Superior temporal gyrus (tissue), 1 donor: ENCODE data around the gene SESTD1.

ENCODE experiments used
- DNase-seq: peaks from one replicate; pipeline ENCODE4 v3.0.0-alpha.2; 2016; ENCODE audit errors: extremely low spot score

SESTD1 gene

DNA sequence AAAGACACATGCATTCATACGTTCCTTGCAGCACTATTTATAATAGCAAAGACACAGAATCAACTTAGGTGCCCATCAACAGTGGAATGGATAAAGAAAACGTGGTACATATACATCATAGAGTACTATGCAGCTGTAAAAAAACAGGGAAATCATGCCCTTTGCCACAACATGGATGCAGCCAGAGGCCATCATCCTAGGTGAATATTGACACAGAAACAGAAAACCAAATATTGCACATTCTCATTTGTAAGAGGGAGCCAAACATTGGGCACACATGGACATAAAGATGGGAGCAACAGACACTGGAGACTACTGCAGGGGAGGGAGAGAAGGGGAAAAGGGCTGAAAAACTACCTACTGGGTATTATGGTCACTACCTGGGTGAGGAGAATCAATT is 73.5 kb downstream of the SESTD1 start:
- DNase-seq = no peak

DNA sequence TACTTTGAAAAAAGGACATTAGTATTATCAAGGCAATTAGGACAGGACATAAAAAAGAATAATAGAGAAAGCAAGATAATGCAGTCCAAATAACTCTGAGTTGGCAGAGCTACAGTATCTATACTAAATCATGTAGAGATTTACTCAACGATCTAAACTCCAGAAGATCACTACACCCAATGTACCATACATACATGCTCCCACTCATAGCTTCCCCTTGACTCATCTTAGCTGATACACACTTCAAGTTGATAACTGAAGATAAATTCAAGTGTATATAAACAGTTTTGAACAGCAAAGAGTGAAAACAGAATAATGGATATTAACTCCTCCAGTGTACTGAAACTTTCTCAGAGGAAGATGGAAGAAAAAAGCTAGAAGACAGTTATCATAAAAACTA is 78.5 kb downstream of the SESTD1 start:
- no peak for DNase-seq

DNA sequence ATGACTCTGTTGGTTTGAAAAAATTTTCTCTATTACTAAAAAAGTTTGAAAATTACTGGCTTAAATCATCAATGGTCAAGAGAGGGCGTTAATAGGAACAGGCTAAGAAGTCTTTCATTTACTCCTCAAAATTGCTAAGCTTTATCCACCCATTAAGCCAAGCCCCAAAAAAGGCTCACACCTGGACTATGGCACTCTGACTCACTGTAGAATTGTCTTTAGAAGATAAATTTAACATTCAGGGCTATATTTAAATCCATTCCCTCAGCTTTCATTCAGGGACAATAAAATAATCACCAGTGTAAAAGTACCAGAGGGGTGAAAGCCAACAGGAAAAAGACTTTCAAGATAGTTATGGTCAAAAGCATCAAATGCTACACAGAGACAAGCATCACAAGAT is 80.0 kb downstream of the SESTD1 start:
- no peak for DNase-seq

GRCh38 chr2:179181002-179181401 is 83.6 kb downstream of the SESTD1 start:
- DNase-seq = no peak

- DNase-seq = no peak
Measured at GRCh38 chr2:179180242-179180641, 84.4 kb downstream of the SESTD1 start.

GRCh38 chr2:179179719-179180118 is 84.9 kb downstream of the SESTD1 start:
- no peak for DNase-seq

- peak; percentile 58 for DNase-seq
Measured at GRCh38 chr2:179177694-179178093, 86.9 kb downstream of the SESTD1 start.

- no peak for DNase-seq
Measured at GRCh38 chr2:179174240-179174639, 90.4 kb downstream of the SESTD1 start.

DNA sequence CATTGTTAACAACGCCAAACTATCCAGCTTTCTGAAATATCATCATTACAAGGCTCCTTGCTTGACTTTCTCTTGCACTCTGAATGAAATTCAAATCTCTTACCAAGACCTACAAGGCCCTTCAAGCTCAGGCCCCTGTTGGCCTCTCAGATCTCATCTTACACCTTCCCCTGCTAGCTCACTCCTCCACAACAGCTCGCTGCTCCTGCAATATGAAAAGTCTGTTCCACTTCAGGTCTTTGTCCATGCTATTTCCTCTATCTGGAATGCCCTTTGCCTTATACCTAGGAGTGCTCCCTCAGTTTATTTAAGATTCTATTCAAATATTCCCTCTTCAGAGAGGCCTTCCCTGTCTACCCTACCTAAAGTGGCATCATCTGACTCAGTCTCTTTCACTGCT is 91.7 kb downstream of the SESTD1 start:
- DNase-seq = no peak

DNA sequence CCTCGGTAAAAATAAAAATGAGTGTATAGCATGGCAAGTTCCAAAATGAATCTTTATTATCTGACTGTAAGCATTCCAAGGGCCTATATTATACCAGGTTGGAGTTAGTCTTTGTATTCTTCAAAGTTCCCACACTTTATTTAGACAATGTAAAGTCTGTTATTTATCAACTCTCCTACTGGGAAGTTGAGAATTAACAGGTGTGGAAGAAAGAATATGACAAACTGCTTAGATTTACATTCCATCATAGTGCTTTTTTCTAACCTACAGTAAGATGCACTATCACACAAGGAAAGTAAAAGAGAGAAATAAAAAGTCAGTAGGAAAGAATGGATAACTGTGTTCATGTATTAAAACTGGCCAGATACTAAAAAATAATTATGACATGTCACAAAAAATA is 93.3 kb downstream of the SESTD1 start:
- no peak for DNase-seq

- DNase-seq = no peak
Measured at GRCh38 chr2:179170901-179171300, 93.7 kb downstream of the SESTD1 start.

DNA sequence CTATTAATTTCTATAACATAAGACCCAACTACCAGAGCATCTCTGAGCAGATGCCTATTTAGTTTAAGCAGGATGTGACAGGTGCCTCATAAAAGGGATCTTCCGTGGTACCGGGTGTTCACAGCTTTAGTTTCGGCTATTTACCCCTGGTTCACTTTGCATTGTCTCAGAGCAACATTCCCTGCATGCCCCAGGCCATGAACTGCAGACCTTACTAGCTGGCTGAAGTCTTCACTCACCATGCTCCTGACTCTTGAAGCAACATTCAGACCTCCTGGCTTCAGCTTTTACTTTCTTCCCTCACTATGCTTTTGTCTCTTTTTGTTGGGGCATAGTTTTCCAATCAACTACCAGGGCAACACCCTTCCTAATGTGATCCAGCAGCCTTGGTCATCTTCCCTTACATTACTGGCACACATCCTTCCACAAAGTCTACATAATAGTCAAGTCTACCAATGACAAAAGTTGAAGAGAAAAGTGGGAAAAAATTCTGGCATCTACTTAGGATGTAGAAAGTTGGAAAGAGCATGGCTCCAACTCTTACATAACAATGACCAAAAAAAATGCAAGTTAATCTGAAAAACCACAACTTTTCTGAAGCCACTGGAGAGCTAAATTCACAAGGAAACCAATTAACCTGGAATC is 99.2 kb downstream of the SESTD1 start:
- DNase-seq = no peak

DNA sequence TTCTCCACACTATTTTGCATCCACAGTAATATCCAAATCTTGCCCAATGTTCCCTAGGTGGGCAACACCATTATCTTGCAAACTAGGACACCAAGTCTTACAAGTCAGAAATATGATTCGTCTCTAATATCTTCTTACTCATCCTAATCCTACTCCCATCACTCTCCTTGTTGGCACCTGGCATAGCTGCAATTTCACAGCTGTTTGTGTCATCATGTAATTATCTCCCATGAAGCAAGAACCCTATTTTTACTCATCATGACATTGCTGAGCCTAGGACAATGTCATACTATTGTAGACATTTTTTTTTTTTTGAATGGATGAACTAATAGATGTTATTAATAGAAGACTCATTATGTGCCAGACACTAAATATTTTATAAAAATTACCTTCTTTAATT is 123.4 kb downstream of the SESTD1 start:
- DNase-seq = no peak

DNA sequence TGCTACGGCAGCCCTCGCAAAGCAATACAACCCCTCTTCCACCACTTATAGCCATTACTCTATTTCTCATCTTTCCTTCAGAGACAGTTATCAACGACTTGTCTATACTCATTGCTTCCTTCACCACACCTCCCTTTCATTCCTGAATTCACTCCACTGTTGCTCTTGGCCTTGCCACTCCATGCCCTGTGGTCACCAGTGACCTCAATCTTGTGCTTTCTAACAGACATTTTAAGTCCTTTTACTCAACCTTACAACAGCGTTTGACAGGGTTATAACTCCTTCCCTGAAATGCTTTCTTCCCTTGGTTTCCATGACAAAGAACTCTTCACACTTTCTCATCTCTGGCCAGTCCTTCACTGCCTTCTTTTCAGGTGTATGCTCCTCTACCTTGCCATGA is 124.1 kb downstream of the SESTD1 start:
- DNase-seq = no peak

- no peak for DNase-seq
Measured at GRCh38 chr2:179139506-179139905, 125.1 kb downstream of the SESTD1 start.

- no peak for DNase-seq
Measured at GRCh38 chr2:179137200-179137759, 127.4 kb downstream of the SESTD1 start.

- no peak for DNase-seq
Measured at GRCh38 chr2:179133016-179133415, 131.6 kb downstream of the SESTD1 start.

DNA sequence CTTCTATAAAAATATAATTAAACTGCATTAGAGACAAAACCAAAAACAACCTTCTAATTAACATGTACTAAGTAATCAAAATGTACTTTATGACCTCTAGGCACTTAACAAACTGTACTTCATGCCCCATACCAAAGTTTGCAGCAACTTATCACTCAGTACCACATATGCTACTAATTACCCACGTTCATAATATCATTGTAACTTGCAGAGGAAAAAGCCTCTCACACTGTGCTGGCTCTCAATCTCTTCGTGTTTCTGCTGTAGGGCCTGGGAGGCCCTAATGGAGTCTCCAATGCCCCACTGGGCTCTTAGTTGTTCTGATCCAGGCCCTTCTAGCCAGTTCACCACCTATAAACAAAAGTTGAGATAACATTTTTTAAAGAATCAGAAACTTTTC is 132.6 kb downstream of the SESTD1 start:
- no peak for DNase-seq

GRCh38 chr2:179130560-179130959 is 134.1 kb downstream of the SESTD1 start:
- no peak for DNase-seq

DNA sequence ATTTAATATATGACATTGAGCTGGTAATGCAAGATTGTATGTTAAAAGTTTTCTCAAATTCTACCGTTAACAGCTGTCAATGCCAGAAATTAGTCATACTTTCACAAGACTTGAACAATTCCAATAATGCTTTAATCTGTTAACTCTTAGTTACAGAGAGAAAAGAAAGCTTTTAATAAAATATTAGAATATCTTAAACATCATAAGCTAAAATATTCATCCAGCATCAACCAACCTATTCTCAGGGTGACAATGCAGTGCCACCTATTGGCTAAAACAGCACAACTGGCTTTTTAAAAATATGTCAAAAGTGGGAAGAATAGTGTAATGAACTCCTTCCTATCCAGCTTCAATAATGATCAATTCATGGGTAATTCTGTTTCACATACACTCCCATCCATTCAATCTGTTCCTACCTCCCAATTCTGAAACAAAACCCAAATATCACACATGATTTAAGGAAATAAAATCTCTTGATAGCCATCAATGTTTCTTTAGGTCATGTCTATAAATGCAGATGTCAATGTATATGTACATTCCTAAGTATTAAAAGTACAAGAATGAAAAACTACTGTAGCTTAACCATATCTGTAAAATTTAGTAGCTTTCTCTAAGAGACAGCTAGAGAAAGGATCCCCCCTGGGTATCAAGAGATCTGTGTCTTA is 134.9 kb downstream of the SESTD1 start:
- DNase-seq = peak; percentile 53

- DNase-seq = no peak
Measured at GRCh38 chr2:179125404-179125803, 139.2 kb downstream of the SESTD1 start.

DNA sequence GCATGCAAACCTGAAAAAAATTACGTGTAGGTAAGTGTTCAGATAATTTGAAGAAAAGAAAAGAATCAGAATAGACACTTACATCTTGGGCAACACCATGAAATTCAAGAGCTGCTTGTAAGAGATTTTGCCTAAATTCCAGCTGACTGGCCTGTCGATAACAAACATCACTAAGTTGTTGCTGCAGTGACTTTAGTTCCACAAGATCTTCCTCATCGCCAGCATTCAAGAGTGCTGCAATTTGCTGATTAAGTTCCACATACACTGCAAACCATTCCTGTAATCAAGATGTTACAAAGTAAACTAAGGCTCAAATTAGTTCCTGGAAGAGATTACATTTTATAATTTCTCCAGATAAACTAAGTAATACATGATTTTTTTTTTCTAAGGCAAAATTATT is 140.3 kb downstream of the SESTD1 start:
- no peak for DNase-seq

GRCh38 chr2:179123272-179123662 is 141.4 kb downstream of the SESTD1 start:
- no peak for DNase-seq

DNA sequence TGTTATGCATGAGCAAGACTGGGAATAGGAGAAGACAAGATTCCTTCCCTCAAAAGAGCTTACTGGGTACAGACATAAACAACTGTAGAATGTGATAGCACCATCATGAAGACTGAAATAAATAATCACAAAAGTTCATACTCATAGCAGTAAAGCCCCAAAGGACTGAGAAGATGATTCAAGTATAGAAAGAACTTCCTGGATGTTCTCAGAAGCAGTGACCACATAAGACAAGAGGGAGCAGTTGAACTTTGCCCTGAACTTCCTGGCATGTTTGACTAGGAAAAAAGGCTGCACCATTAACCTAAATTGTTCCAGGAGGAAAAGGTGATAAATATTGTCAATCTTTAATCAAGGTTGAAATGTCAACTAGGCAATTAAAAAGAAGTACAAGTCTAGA is 156.9 kb downstream of the SESTD1 start:
- no peak for DNase-seq
